Fibroblast of skin of right quadriceps (primary cell): ENCODE results near the gene KCNT1.

Experiments used
- DNase-seq: peaks from one replicate; pipeline ENCODE4 v3.0.0-alpha.2; 2013

KCNT1 gene

DNA sequence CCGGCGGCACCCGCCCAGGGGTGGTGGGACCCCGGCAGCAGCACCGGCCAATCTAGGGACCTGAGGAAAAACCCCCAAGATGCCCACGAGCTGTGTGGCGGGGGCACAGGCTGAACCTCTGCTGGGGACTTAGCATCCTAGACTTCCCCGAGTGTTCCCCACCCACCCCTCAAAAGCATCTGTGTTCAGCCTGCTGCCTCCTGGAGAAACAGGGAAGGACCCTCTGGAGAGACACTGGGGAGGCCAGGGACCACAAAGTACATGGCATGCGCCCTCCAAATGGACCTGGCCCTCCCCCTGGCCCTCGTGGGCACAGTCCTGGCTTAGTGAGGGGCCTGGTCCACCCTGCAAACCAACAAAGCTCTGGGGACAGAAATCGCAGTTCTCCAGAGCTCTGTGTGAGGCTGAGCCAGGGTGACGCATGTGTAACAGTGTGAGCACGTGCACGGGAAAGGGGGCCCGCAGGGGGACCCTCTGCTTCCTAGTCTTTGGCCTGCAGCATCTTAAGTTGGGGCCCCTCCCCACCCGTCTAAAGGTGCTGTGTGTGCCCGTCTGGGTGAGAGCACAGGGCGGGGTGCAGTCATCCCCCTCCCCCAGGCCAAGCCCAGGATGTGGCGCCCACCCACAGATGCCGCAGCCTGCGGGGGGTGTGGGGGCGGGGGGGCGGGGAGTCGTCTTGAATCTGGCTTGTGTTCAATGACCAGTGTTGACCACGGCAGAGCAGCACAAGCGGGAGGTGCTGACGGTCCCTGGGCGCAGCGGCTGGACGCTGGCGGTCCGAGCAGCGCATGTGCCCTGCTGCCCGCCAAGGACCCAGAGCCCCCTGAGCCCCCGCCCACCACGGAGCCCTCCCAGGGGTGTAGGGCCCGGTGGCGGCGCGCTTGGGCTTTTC is 672 bp upstream of the KCNT1 start:
- DNase-seq, result no peak

DNA sequence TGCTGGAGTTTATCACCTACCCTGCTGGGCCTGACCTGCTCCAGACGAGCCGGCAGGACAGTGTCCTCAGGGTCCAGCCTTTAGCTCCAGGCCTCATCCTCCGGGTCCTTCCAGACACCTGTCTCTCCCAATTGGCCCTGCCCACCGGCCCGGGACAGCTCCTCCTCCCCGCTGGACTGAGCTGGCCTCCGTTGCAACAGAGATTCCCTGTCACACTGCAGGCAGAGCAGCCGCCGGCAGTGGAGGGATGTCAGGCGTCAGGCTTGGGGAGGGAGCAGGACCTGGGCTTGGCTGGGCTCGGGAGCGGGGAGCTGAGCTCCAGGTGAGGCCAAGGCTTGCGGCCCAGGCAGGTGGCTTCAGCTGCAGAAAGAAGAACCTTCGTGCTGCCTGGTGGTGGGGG is 1.7 kb downstream of the KCNT1 start:
- no peak for DNase-seq

- no peak for DNase-seq
Observed at GRCh38 chr9:135704483-135704882, 2.5 kb downstream of the KCNT1 start.

DNA sequence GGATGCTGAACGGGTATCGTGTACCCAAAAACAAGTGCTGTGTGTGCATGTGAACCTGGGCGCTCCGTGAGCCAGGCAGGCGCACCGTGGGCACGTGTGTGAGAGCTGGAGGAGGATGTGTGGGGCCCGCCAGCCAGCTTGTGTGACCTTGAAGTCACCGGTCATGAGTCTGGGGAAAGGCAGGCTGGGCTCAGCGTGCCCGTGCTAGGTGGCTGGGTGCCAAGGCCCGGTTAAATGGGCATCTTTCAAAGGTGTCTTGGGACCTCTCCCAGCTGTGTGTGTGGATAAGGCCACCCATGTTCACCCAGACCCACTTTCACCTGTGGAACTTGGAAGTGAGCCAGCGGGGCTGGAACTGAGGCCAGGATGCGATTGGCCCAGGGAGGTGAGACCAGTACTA is 3.4 kb downstream of the KCNT1 start:
- DNase-seq, result no peak

GRCh38 chr9:135706288-135706687 is 4.3 kb downstream of the KCNT1 start:
- no peak for DNase-seq

- no peak for DNase-seq
Observed at GRCh38 chr9:135707252-135708138, 5.5 kb downstream of the KCNT1 start.

GRCh38 chr9:135708164-135708563 is 6.2 kb downstream of the KCNT1 start:
- DNase-seq, result no peak

DNA sequence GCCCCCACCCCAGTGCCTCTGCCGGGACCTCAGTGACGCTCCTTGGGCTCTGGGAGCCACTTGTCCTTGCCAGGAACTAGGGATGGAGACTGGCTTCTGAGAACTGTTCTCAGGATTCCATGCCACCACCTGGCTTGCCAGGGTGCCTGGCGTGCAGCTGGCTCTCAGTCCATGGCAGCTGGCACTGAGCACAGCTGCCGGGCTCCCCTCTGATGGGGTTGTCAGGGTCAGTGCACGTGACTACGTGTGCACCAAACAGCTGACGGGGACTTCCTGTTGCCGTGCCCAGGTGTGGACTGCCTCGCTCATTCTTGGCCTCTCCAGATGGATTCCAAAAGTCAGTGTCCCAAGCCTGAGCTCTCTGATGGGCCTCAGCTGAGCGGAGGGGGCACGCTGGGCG is 9.4 kb downstream of the KCNT1 start:
- no peak for DNase-seq

- DNase-seq, result no peak
Observed at GRCh38 chr9:135711881-135712280, 9.9 kb downstream of the KCNT1 start.

- DNase-seq, result no peak
Observed at GRCh38 chr9:135712613-135713295, 10.8 kb downstream of the KCNT1 start.

- no peak for DNase-seq
Observed at GRCh38 chr9:135714242-135715055, 12.5 kb downstream of the KCNT1 start.

GRCh38 chr9:135715056-135715595 is 13.1 kb downstream of the KCNT1 start:
- no peak for DNase-seq

- no peak for DNase-seq
Observed at GRCh38 chr9:135716045-135716444, 14.1 kb downstream of the KCNT1 start.

- DNase-seq, result no peak
Observed at GRCh38 chr9:135717410-135717809, 15.4 kb downstream of the KCNT1 start.

DNA sequence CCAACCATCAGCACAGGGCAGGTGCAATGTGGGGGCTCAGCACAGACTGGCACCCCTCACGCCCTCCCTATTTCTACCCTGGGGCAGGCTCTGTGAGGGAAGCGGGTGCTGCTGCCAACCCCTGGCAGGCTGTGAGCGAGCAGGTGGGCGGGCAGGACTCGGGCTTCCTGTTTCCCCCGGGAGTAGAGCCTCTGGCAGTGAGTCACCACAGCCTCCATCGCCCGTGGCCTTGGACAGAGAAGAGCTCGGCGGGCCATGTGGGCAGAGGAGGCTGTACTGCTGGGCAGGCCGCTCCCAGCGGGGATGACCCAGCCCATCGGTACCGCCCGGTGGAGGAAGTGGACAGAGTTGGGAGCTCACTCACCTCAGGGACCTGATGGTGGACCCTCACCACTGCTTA is 16.6 kb downstream of the KCNT1 start:
- no peak for DNase-seq

DNA sequence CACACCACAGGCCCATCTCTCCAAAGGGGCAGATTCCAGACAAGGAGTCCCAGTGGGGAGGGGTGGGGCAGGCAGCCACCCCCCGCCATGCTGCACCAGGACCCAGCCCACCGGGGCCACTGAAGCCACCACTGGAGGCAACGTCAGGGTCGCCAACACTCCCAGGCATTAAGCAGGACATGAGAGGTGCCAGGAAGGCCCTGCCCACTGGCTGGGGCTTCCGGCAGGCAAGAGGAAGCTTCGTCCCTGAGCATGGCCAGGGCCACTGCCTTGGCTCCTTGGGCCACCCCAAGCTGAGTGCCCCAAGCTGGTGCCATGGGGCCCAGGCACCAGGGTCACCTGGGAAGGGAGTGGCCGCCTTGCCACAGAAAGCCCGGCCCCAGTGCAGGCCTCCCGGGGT is 17.5 kb downstream of the KCNT1 start:
- no peak for DNase-seq

- DNase-seq, result no peak
Observed at GRCh38 chr9:135722365-135722764, 20.4 kb downstream of the KCNT1 start.

- DNase-seq, result no peak
Observed at GRCh38 chr9:135724186-135724787, 22.3 kb downstream of the KCNT1 start.

GRCh38 chr9:135726138-135726853 is 24.3 kb downstream of the KCNT1 start:
- no peak for DNase-seq

GRCh38 chr9:135727257-135727875 is 25.4 kb downstream of the KCNT1 start:
- DNase-seq, result no peak
